ENCODE measurements around the gene PGBD5. TPM values are rescaled to one million over a fixed set of nuclear protein-coding genes. Genes with fewer than 3 reads are reported as not detected.

Gene PGBD5
- total and polyA plus RNA-seq, 2 experiments from 2014 or later, result 0.82 to 2.4 TPM

DNA sequence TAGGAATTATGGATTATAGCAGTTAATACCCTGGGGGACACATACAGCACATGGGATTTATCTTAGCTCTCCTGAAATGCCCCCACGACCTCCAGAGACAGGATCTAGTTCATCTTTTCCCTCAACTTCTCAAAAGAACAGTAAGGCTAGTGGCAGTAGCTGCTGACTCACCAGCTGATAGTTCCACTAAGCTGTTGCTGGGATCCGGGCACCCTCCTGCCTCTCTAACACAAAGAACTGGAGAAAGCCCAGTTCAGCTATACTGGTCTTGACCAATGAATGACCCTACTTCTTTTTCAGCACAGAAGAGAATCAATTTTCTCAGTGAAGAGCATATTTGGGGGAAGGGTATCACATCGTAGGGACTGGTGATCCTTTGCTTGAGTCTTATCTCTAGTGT is 84.1 kb downstream of the PGBD5 start:
- Histone ChIP-seq H3K9me2 (replicated peaks; ENCODE audit: insufficient read depth) (no peaks in the 10 kb centered on the region), H4K20me1 (ENCODE audit: insufficient read depth, poor library complexity, severe bottlenecking) (no peaks in the 10 kb centered on the region), H3K79me2 (no peaks in the 10 kb centered on the region), H3K36me3 (replicated peaks; ENCODE audit: insufficient read depth, low read depth) (no peaks in the 10 kb centered on the region), H2AFZ (no peak overlapping the region), H3K9me3 (ENCODE audit: low read depth) (no peaks in the 10 kb centered on the region), H3K27me3 (no peaks in the 10 kb centered on the region), H3K4me2 (no peak overlapping the region), H3K27ac (no peak overlapping the region), H3K4me3 (no peak overlapping the region), H3K4me1 (ENCODE audit: insufficient read depth) (no peaks in the 10 kb centered on the region)
- TF ChIP-seq EZH2phosphoT487 (IDR thresholded peaks at IDR 0.05; ENCODE audit: low read depth, severe bottlenecking, unreplicated experiment), result no peak
- TF ChIP-seq EZH2 (IDR thresholded peaks at IDR 0.05; ENCODE audit: borderline replicate concordance), result no peak
- TF ChIP-seq, protein P1, sequence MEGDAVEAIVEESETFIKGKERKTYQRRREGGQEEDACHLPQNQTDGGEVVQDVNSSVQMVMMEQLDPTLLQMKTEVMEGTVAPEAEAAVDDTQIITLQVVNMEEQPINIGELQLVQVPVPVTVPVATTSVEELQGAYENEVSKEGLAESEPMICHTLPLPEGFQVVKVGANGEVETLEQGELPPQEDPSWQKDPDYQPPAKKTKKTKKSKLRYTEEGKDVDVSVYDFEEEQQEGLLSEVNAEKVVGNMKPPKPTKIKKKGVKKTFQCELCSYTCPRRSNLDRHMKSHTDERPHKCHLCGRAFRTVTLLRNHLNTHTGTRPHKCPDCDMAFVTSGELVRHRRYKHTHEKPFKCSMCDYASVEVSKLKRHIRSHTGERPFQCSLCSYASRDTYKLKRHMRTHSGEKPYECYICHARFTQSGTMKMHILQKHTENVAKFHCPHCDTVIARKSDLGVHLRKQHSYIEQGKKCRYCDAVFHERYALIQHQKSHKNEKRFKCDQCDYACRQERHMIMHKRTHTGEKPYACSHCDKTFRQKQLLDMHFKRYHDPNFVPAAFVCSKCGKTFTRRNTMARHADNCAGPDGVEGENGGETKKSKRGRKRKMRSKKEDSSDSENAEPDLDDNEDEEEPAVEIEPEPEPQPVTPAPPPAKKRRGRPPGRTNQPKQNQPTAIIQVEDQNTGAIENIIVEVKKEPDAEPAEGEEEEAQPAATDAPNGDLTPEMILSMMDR (IDR thresholded peaks at IDR 0.05; ENCODE audit: poor library complexity), result no peak
- no peak for DNase-seq (ENCODE audit: low spot score)
- WGBS (ENCODE audit: low lambda C conversion rate, missing lambda C conversion rate), result 47% methylated on average over 3 of the region's 3 CpGs

DNA sequence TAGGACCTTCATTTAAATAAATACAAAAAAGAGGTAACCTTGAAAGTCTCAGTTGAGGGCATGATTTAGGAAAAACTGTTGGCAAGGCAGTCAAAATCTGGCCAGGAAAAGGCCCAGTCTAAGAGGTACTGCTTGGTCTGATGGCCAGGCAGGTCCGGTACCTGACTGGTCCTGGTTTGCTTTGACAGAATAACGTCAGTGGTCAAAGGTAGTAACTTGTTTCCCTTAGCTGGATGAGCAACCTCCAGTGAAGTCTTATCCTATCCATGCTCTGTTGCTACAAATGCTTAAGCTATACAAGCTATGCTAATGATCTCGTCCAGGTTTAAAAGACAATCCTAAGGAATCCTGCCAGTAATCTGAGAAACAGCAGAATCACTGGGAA is 85.0 kb downstream of the PGBD5 start:
- 57% methylated on average over 3 of the region's 3 CpGs for WGBS (ENCODE audit: low lambda C conversion rate, missing lambda C conversion rate)
- H3K36me3 ChIP-seq (replicated peaks; ENCODE audit: insufficient read depth, low read depth), result no peaks in the 10 kb centered on the region
- TF ChIP-seq EZH2phosphoT487 (IDR thresholded peaks at IDR 0.05; ENCODE audit: low read depth, severe bottlenecking, unreplicated experiment), result no peak
- no peak for TF ChIP-seq EZH2 (IDR thresholded peaks at IDR 0.05; ENCODE audit: borderline replicate concordance)
- TF ChIP-seq, protein P1 (IDR thresholded peaks at IDR 0.05; ENCODE audit: poor library complexity), result no peak

DNA sequence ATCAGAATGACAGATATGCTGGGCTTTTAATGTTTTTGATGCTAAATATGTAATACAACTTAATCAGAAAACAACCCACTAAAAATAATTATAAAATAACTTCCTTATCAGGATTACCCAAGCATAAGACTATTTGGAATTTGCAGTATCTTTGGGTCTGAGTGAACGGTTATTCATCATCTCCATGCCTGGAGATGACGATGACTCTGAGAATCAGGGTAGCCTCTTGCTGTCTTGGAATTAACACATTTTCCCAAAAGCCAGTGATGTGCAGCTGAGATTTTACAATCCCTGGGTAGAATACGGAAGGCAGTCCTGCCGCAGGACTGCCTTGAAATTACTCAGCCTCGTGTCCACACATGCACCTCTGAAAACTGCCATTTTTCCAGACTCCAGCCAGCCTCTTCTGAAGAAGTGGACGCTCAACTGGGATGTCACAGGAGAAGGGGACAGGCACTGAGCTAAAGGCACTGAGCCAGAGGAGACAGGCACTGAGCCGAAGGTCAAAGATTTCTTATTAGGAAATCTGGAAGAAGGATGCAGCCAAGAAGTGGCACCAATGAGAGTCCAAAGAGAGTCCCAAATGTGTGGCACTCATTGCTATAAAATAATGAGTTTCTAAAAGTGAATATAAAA is 85.5 kb downstream of the PGBD5 start:
- Histone ChIP-seq H2AFZ (no peak overlapping the region), H3K9me2 (replicated peaks; ENCODE audit: insufficient read depth) (no peaks in the 10 kb centered on the region), H3K4me3 (no peak overlapping the region), H3K27ac (no peak overlapping the region), H3K79me2 (no peaks in the 10 kb centered on the region), H3K4me1 (ENCODE audit: insufficient read depth) (no peaks in the 10 kb centered on the region), H3K27me3 (no peaks in the 10 kb centered on the region), H4K20me1 (ENCODE audit: insufficient read depth, poor library complexity, severe bottlenecking) (no peaks in the 10 kb centered on the region), H3K36me3 (replicated peaks; ENCODE audit: insufficient read depth, low read depth) (no peaks in the 10 kb centered on the region), H3K9me3 (ENCODE audit: low read depth) (no peaks in the 10 kb centered on the region), H3K4me2 (no peak overlapping the region)
- TF ChIP-seq EZH2 (IDR thresholded peaks at IDR 0.05; ENCODE audit: borderline replicate concordance), result no peak
- TF ChIP-seq, protein P1 (IDR thresholded peaks at IDR 0.05; ENCODE audit: poor library complexity), result no peak
- no peak for TF ChIP-seq EZH2phosphoT487 (IDR thresholded peaks at IDR 0.05; ENCODE audit: low read depth, severe bottlenecking, unreplicated experiment)
- no peak for DNase-seq (ENCODE audit: low spot score)
- WGBS (ENCODE audit: low lambda C conversion rate, missing lambda C conversion rate), result 87% methylated on average over 7 of the region's 7 CpGs

More for the DNA sequence above, 85.0 kb downstream of the PGBD5 start:
- H3K79me2 ChIP-seq, result no peaks in the 10 kb centered on the region
- H3K9me2 ChIP-seq (replicated peaks; ENCODE audit: insufficient read depth), result no peaks in the 10 kb centered on the region
- no peak overlapping the region for H2AFZ ChIP-seq
- H4K20me1 ChIP-seq (ENCODE audit: insufficient read depth, poor library complexity, severe bottlenecking), result no peaks in the 10 kb centered on the region
- no peaks in the 10 kb centered on the region for H3K9me3 ChIP-seq (ENCODE audit: low read depth)
- no peak overlapping the region for H3K4me3 ChIP-seq
- H3K27me3 ChIP-seq, result no peaks in the 10 kb centered on the region
- DNase-seq (ENCODE audit: low spot score), result no peak
- no peak overlapping the region for H3K4me2 ChIP-seq
- no peak overlapping the region for H3K27ac ChIP-seq
- no peaks in the 10 kb centered on the region for H3K4me1 ChIP-seq (ENCODE audit: insufficient read depth)
